GM03348 (cell line): ENCODE data around the gene PDE4D.

Source experiments
- DNase-seq: peaks from one replicate; pipeline ENCODE4 v3.0.0; 2012; ENCODE audit warnings: low spot score

Gene PDE4D

GRCh38 chr5:59177644-59178043 lies 715.9 kb downstream of the PDE4D start:
- DNase-seq: no peak

- DNase-seq: peak; percentile 62
Measured at GRCh38 chr5:59174248-59174844, 719.2 kb downstream of the PDE4D start.

- DNase-seq: no peak
Measured at GRCh38 chr5:59173578-59173977, 719.9 kb downstream of the PDE4D start.

GRCh38 chr5:59171131-59171530 lies 722.4 kb downstream of the PDE4D start:
- no peak for DNase-seq

GRCh38 chr5:59169768-59170150 lies 723.8 kb downstream of the PDE4D start:
- DNase-seq: no peak

- no peak for DNase-seq
Measured at GRCh38 chr5:59169081-59169767, 724.3 kb downstream of the PDE4D start.

GRCh38 chr5:59168067-59168466 lies 725.5 kb downstream of the PDE4D start:
- DNase-seq: no peak

GRCh38 chr5:59164041-59164830 lies 729.3 kb downstream of the PDE4D start:
- DNase-seq: peak; percentile 31

- DNase-seq: no peak
Measured at GRCh38 chr5:59161221-59162105, 732.1 kb downstream of the PDE4D start.

GRCh38 chr5:59158637-59159391 lies 734.7 kb downstream of the PDE4D start:
- DNase-seq: no peak

- DNase-seq: no peak
Measured at GRCh38 chr5:59158165-59158564, 735.4 kb downstream of the PDE4D start.

- DNase-seq: no peak
Measured at GRCh38 chr5:59157068-59157467, 736.5 kb downstream of the PDE4D start.

GRCh38 chr5:59152701-59153245 lies 740.8 kb downstream of the PDE4D start:
- no peak for DNase-seq

- DNase-seq: no peak
Measured at GRCh38 chr5:59151162-59151889, 742.2 kb downstream of the PDE4D start.

GRCh38 chr5:59149827-59150226 lies 743.7 kb downstream of the PDE4D start:
- DNase-seq: no peak

- no peak for DNase-seq
Measured at GRCh38 chr5:59149271-59149670, 744.3 kb downstream of the PDE4D start.

- no peak for DNase-seq
Measured at GRCh38 chr5:59146729-59147128, 746.8 kb downstream of the PDE4D start.

- DNase-seq: no peak
Measured at GRCh38 chr5:59143926-59144333, 749.6 kb downstream of the PDE4D start.

- no peak for DNase-seq
Measured at GRCh38 chr5:59142927-59143326, 750.6 kb downstream of the PDE4D start.

- no peak for DNase-seq
Measured at GRCh38 chr5:59142138-59142537, 751.4 kb downstream of the PDE4D start.
